Stimulated activated CD8-positive, alpha-beta memory T cell treated with anti-CD3 and anti-CD28 coated beads, Interleukin-12 subunit alpha, Interleukin-12 subunit beta, amount 100 ng/mL, for 24 hours (primary cell): Measurements from ENCODE around the gene SORCS2.

Source experiments
- DNase-seq: peaks from one replicate; pipeline ENCODE4 v3.0.0-alpha.2; 2020; ENCODE audit errors: extremely low read depth

SORCS2 gene

DNA sequence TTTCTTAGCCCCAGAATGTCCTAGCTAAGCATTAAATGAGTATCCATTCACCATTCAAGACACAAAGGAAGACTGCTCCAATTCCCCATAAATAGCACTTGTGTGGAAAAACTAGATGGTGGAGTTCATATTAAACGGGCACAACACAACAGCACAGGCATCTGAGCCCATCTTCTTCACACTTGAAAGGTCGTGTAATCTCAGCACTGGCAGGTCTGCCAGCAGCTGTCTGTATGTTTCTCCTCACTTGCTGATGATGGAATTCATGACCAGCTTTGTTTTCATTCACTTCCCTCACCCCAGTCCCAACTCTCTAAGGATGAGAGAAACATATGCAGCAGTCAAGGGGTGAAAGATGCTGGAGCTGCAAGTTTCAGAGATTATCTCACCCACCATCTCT, 598.7 kb downstream of the SORCS2 start:
- DNase-seq = no peak
